ENCODE results near the gene SRSF9.
"Not testable (repeated sequence)": the region's sequence is repeated elsewhere in the genome, so short reads cannot be mapped to it uniquely, and the experiment has no call there.

GRCh38 chr12:120487552-120487951, 18.0 kb upstream of the SRSF9 start:
- TF ChIP-seq CTCF, POLR2A (IDR thresholded peaks at IDR 0.05): not testable (repeated sequence)
